Mesendoderm (in vitro differentiated cells): Measurements from ENCODE around the gene GRHL1.

Experiments
- DNase-seq: peaks from one replicate; pipeline ENCODE4 v3.0.0; 2013
- H2AK5ac ChIP-seq: 2 replicates; pipeline ENCODE4 v1.6.1; 2013; ENCODE audit warnings: low read length, inconsistent platforms
- H2BK120ac ChIP-seq: 2 replicates; pipeline ENCODE4 v1.6.1; 2013; ENCODE audit warnings: low read depth, mild to moderate bottlenecking, low read length, moderate library complexity, mixed read lengths
- H2BK15ac ChIP-seq: replicated peaks from 2 replicates; pipeline ENCODE4 v1.6.1; 2013; ENCODE audit warnings: low read depth, mild to moderate bottlenecking, moderate library complexity
- H2BK5ac ChIP-seq: 2 replicates; pipeline ENCODE4 v1.6.1; 2013; ENCODE audit warnings: low read length, inconsistent platforms
- H3K18ac ChIP-seq: 2 replicates; pipeline ENCODE4 v1.6.1; 2013; ENCODE audit warnings: mild to moderate bottlenecking, low read length, mixed read lengths
- H3K23ac ChIP-seq: one replicate; pipeline ENCODE4 v1.6.1; 2013; ENCODE audit warnings: low read length
- H3K27ac ChIP-seq: 2 replicates; pipeline ENCODE4 v1.5.1; 2013; ENCODE audit warnings: low read depth, mild to moderate bottlenecking, inconsistent platforms, low read length, moderate library complexity
- H3K27me3 ChIP-seq: 2 replicates; pipeline ENCODE4 v1.6.1; 2013; ENCODE audit warnings: low read length, control low read depth, mild to moderate bottlenecking, inconsistent platforms; ENCODE audit not compliant: insufficient read depth, poor library complexity
- H3K36me3 ChIP-seq: 2 replicates; pipeline ENCODE4 v1.6.1; 2013; ENCODE audit warnings: low read length, inconsistent platforms; ENCODE audit not compliant: control insufficient read depth, insufficient read depth
- H3K4ac ChIP-seq: one replicate; pipeline ENCODE4 v1.6.1; 2013; ENCODE audit warnings: low read depth, mild to moderate bottlenecking, low read length, moderate library complexity
- H3K4me1 ChIP-seq: 2 replicates; pipeline ENCODE4 v1.6.1; 2013; ENCODE audit warnings: low read depth, low read length, inconsistent platforms; ENCODE audit not compliant: control insufficient read depth
- H3K4me2 ChIP-seq: 2 replicates; pipeline ENCODE4 v1.6.1; 2013; ENCODE audit warnings: low read length
- H3K4me3 ChIP-seq: 2 replicates; pipeline ENCODE4 v1.5.1; 2013; ENCODE audit warnings: mild to moderate bottlenecking, low read length
- H3K56ac ChIP-seq: one replicate; pipeline ENCODE4 v1.6.1; 2013; ENCODE audit warnings: low read length
- H3K79me1 ChIP-seq: 2 replicates; pipeline ENCODE4 v1.6.1; 2013; ENCODE audit warnings: low read length, inconsistent platforms
- H3K79me2 ChIP-seq: 2 replicates; pipeline ENCODE4 v1.6.1; 2013; ENCODE audit warnings: mild to moderate bottlenecking, low read length; ENCODE audit not compliant: control insufficient read depth, insufficient read depth
- H3K9ac ChIP-seq: 2 replicates; pipeline ENCODE4 v1.6.1; 2013; ENCODE audit warnings: low read length, inconsistent platforms
- H4K5ac ChIP-seq: one replicate; pipeline ENCODE4 v1.6.1; 2013; ENCODE audit warnings: low read length
- H4K8ac ChIP-seq: one replicate; pipeline ENCODE4 v1.6.1; 2013; ENCODE audit warnings: low read depth, mild to moderate bottlenecking, control low read depth, low read length, moderate library complexity
- WGBS: extraction: QIAGEN DNeasy Blood & Tissue Kit; methylation state at CpG from one replicate; pipeline ENCODE4 v1.1.7; 2013; ENCODE audit warnings: low lambda C conversion rate, missing lambda C conversion rate; ENCODE audit not compliant: insufficient coverage; ENCODE audit errors: extremely low coverage; 5-methylcytosine and 5-hydroxymethylcytosine counted together

The GRHL1 gene

GRCh38 chr2:9944330-9944758 lies 7.1 kb upstream of the GRHL1 start:
- H3K4ac ChIP-seq, result no peak overlapping the region
- no peak overlapping the region for H2AK5ac ChIP-seq
- no peak overlapping the region for H3K4me2 ChIP-seq
- H3K36me3 ChIP-seq, result no peaks in the 10 kb centered on the region
- H3K9ac ChIP-seq, result no peak overlapping the region
- WGBS, result no CpG with 5 or more reads among the region's 3 CpGs
- no peak overlapping the region for H4K5ac ChIP-seq
- H4K8ac ChIP-seq, result no peak overlapping the region
- no peak overlapping the region for H3K27ac ChIP-seq
- no peaks in the 10 kb centered on the region for H3K79me2 ChIP-seq
- no peaks in the 10 kb centered on the region for H3K27me3 ChIP-seq
- peak; percentile 12 for DNase-seq
- no peak overlapping the region for H2BK120ac ChIP-seq
- no peak overlapping the region for H2BK5ac ChIP-seq
- no peak overlapping the region for H3K18ac ChIP-seq
- H2BK15ac ChIP-seq, result no peak overlapping the region
- no peak overlapping the region for H3K23ac ChIP-seq
- H3K4me3 ChIP-seq, result no peak overlapping the region
- peaks cover 2% of the 10 kb centered on the region for H3K4me1 ChIP-seq
- H3K56ac ChIP-seq, result no peak overlapping the region
- H3K79me1 ChIP-seq, result no peaks in the 10 kb centered on the region

GRCh38 chr2:9945596-9945995 lies 5.9 kb upstream of the GRHL1 start:
- Histone ChIP-seq H3K79me1 (no peaks in the 10 kb centered on the region), H3K27ac (no peak overlapping the region), H3K27me3 (no peaks in the 10 kb centered on the region), H2BK5ac (no peak overlapping the region), H4K8ac (no peak overlapping the region), H3K9ac (no peak overlapping the region), H4K5ac (no peak overlapping the region), H3K18ac (no peak overlapping the region), H2BK15ac (no peak overlapping the region), H3K56ac (no peak overlapping the region), H3K36me3 (no peaks in the 10 kb centered on the region), H3K4me2 (no peak overlapping the region), H2AK5ac (no peak overlapping the region), H2BK120ac (no peak overlapping the region), H3K4me3 (no peak overlapping the region), H3K4ac (no peak overlapping the region), H3K4me1 (peaks cover 2% of the 10 kb centered on the region), H3K23ac (no peak overlapping the region), H3K79me2 (no peaks in the 10 kb centered on the region)
- WGBS, result no CpG with 5 or more reads among the region's 7 CpGs
- DNase-seq, result no peak

GRCh38 chr2:9946076-9946475 lies 5.4 kb upstream of the GRHL1 start:
- Histone ChIP-seq H3K79me2 (no peaks in the 10 kb centered on the region), H2BK15ac (no peak overlapping the region), H3K56ac (no peak overlapping the region), H3K27me3 (no peaks in the 10 kb centered on the region), H3K18ac (no peak overlapping the region), H4K5ac (no peak overlapping the region), H3K4me3 (no peak overlapping the region), H3K4me1 (peaks cover 2% of the 10 kb centered on the region), H3K27ac (no peak overlapping the region), H3K36me3 (no peaks in the 10 kb centered on the region), H3K9ac (no peak overlapping the region), H3K23ac (no peak overlapping the region), H2AK5ac (no peak overlapping the region), H4K8ac (no peak overlapping the region), H3K4ac (no peak overlapping the region), H3K79me1 (no peaks in the 10 kb centered on the region), H2BK120ac (no peak overlapping the region), H2BK5ac (no peak overlapping the region), H3K4me2 (no peak overlapping the region)
- WGBS, result no CpG with 5 or more reads among the region's 7 CpGs
- DNase-seq, result no peak

- Histone ChIP-seq H3K79me1 (no peaks in the 10 kb centered on the region), H3K27me3 (no peaks in the 10 kb centered on the region), H3K56ac (no peak overlapping the region), H3K4ac (no peak overlapping the region), H2BK5ac (no peak overlapping the region), H3K79me2 (no peaks in the 10 kb centered on the region), H3K36me3 (no peaks in the 10 kb centered on the region), H3K4me3 (no peak overlapping the region), H2BK120ac (no peak overlapping the region), H3K27ac (no peak overlapping the region), H2AK5ac (no peak overlapping the region), H3K18ac (no peak overlapping the region), H3K4me2 (no peak overlapping the region), H2BK15ac (no peak overlapping the region), H3K4me1 (no peaks in the 10 kb centered on the region), H4K8ac (no peak overlapping the region), H3K9ac (no peak overlapping the region), H3K23ac (no peak overlapping the region), H4K5ac (no peak overlapping the region)
- no CpG with 5 or more reads among the region's 5 CpGs for WGBS
- DNase-seq, result no peak
Measured at GRCh38 chr2:9946818-9947217, 4.7 kb upstream of the GRHL1 start.

DNA sequence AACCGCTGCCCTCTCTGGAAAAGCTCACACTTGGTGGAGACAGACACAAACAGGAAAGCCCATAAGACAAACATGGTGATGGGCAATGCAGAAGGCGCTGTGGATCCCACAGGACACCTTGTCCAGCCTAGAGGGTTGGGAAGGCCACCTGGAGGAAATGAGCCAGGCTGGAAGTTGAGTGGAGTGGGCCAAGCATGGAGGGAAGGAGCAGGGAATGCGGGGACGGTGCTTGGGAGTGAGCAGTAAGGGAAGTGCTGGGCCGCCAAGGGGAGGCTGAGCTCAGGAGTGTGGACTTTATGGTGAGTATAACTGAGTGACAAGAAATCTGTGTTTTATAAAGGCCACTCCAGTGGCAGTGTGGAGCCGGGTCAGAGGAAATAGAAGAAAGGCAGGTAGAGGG lies 2.8 kb upstream of the GRHL1 start:
- Histone ChIP-seq H4K8ac (no peak overlapping the region), H3K27ac (no peak overlapping the region), H3K4me3 (no peak overlapping the region), H3K27me3 (peaks cover 7% of the 10 kb centered on the region), H3K23ac (no peak overlapping the region), H3K56ac (no peak overlapping the region), H2AK5ac (no peak overlapping the region), H3K79me2 (no peaks in the 10 kb centered on the region), H4K5ac (no peak overlapping the region), H2BK120ac (no peak overlapping the region), H3K4me2 (no peak overlapping the region), H3K18ac (no peak overlapping the region), H3K4ac (no peak overlapping the region), H3K79me1 (no peaks in the 10 kb centered on the region), H2BK15ac (no peak overlapping the region), H3K4me1 (no peaks in the 10 kb centered on the region), H3K9ac (no peak overlapping the region), H3K36me3 (no peaks in the 10 kb centered on the region), H2BK5ac (no peak overlapping the region)
- DNase-seq, result peak; percentile 8
- WGBS, result no CpG with 5 or more reads among the region's 6 CpGs

DNA sequence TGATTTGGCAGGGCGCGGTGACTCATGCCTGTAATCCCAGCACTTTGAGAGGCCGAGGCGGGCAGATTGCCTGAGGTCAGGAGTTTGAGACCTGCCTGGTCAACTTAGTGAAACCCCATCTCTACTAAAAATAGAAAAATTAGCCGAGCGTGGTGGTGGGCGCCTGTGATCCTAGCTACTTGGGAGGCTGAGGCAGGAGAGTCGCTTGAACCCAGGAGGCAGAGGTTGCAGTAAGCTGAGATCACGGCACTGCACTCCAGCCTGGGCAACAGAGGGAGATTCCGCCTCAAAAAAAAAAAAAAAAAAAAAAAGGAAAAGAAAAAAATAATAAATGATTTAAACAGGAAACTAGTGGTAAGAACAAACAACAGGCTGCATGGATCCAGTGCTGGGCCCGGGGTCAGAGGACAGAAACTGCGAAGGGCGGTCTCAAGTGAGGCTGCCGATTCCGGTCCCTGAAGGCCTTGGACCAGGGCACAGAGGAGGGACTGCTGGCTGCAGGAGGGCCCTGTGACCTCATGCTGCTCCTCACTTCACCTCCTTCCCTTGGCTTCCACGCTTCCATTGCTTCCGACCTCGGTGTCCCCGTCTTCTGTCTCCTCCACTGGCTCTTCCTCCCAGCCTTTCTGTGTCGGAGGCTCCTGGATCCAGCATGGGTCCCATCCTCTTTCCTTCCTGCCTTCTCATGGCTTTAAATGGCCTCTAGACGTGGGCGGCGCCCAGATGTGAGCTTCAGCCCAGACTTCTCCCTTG lies 2.1 kb upstream of the GRHL1 start:
- Histone ChIP-seq H3K23ac (no peak overlapping the region), H3K79me2 (no peaks in the 10 kb centered on the region), H3K27me3 (peaks cover 7% of the 10 kb centered on the region), H2AK5ac (no peak overlapping the region), H4K5ac (no peak overlapping the region), H2BK15ac (no peak overlapping the region), H3K36me3 (no peaks in the 10 kb centered on the region), H3K27ac (no peak overlapping the region), H3K9ac (no peak overlapping the region), H3K4me3 (no peak overlapping the region), H3K4me1 (no peaks in the 10 kb centered on the region), H2BK120ac (no peak overlapping the region), H3K18ac (no peak overlapping the region), H2BK5ac (no peak overlapping the region), H3K79me1 (no peaks in the 10 kb centered on the region), H3K4ac (no peak overlapping the region), H3K4me2 (no peak overlapping the region), H3K56ac (no peak overlapping the region), H4K8ac (no peak overlapping the region)
- no peak for DNase-seq
- no CpG with 5 or more reads among the region's 23 CpGs for WGBS
